Measurements from ENCODE around the gene GRM1. TPM values are rescaled to one million over a fixed set of nuclear protein-coding genes. Genes with fewer than 3 reads are reported as not detected.

GRM1 gene
- total and polyA plus RNA-seq, 9 of the 15 experiments (the other 6 are each of a cell fraction or from before 2014, with no cell fraction given) = not detected

DNA sequence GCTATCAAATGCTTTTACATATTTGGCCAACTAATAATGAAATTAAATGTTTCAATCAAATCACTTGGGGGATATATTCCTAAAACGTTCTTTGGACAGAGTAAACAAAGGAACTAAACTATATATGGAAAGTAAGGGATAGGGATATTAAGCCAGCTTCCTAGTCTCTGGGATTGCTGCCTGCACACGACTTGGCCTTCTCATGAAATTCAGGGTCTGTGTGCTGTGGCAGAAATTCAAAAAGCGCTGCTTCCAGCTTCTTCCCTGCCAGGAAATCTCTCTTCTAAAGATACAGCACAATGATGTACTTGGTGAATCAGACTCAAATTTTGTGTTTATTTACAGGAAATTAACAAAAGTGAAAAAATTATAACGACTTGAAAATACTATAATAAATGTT lies 308.5 kb downstream of the GRM1 start:
- H3K79me2 ChIP-seq (ENCODE audit: control insufficient read depth, insufficient read depth, low read length) = no peaks in the 10 kb centered on the region
- ATAC-seq (no peak), FAIRE-seq (no peak), DNase-seq (ENCODE audit: extremely low read depth in 1 of 4, low spot score in 3 of 4) (no peak)
- no peaks in the 10 kb centered on the region for H3K36me3 ChIP-seq (ENCODE audit: control insufficient read depth, insufficient read depth, low read length)
- POLR2A ChIA-PET = no interaction called here
- no peaks in the 10 kb centered on the region for H3K9me1 ChIP-seq (ENCODE audit: control insufficient read depth, insufficient read depth, low read length)
- H3K27me3 ChIP-seq (ENCODE audit: control insufficient read depth in 2 of 2, insufficient read depth in 2 of 2, low read length in 2 of 2) = no peaks in the 10 kb centered on the region
- no peak overlapping the region for H3K9ac ChIP-seq (ENCODE audit: insufficient read depth in 1 of 2, low read depth in 2 of 2, low read length in 2 of 2)
- CTCF ChIA-PET (ENCODE audit: low intra/inter-chr PET ratio) = no interaction called here
- H3K4me2 ChIP-seq (ENCODE audit: insufficient read depth, low read length) = no peak overlapping the region
- H3K4me1 ChIP-seq (replicated peaks in 1 of 2; ENCODE audit: control insufficient read depth in 2 of 2, insufficient read depth in 2 of 2, low read length in 2 of 2) = no peaks in the 10 kb centered on the region
- no peak overlapping the region for H3K4me3 ChIP-seq
- no TSS peak for BruUV-seq (replicated peaks)
- H2AFZ ChIP-seq (ENCODE audit: low read depth, low read length) = no peak overlapping the region
- in situ Hi-C loops (cut with MboI) (no loop called here), intact Hi-C loops (cut with micrococcal nuclease) (no loop called here)
- WGBS (ENCODE audit: insufficient coverage, low coverage, missing lambda C conversion rate) = 0% methylated on average over 4 of the region's 4 CpGs
- no peak overlapping the region for H3K27ac ChIP-seq (ENCODE audit: extremely low read depth, low read depth, low read length)
- no peaks in the 10 kb centered on the region for H4K20me1 ChIP-seq (replicated peaks; ENCODE audit: control insufficient read depth, insufficient read depth, low read length)
- no peak for TF ChIP-seq C11orf30 (IDR thresholded peaks at IDR 0.05; ENCODE audit: low read depth)
- TF ChIP-seq UBTF (IDR thresholded peaks at IDR 0.05; ENCODE audit: borderline replicate concordance in 1 of 2, low read depth in 2 of 2, low read length in 2 of 2) = no peak
- no peak for TF ChIP-seq ZNF146 (CRISPR knock-in tag; IDR thresholded peaks at IDR 0.05; ENCODE audit: unreplicated experiment)
- TF ChIP-seq, protein P1, sequence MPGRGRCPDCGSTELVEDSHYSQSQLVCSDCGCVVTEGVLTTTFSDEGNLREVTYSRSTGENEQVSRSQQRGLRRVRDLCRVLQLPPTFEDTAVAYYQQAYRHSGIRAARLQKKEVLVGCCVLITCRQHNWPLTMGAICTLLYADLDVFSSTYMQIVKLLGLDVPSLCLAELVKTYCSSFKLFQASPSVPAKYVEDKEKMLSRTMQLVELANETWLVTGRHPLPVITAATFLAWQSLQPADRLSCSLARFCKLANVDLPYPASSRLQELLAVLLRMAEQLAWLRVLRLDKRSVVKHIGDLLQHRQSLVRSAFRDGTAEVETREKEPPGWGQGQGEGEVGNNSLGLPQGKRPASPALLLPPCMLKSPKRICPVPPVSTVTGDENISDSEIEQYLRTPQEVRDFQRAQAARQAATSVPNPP (IDR thresholded peaks at IDR 0.05; ENCODE audit: borderline replicate concordance, insufficient read depth, insufficient read length) = no peak
- TF ChIP-seq DACH1 (IDR thresholded peaks at IDR 0.05; ENCODE audit: partially characterized antibody) = no peak
- H3K9me3 ChIP-seq (replicated peaks; ENCODE audit: control insufficient read depth, insufficient read depth, low read depth, low read length) = no peaks in the 10 kb centered on the region
